Measurements from ENCODE around the gene IQCB1.
"Not testable (repeated sequence)": the region's sequence is repeated elsewhere in the genome, so short reads cannot be mapped to it uniquely, and the experiment has no call there.

IQCB1 gene

GRCh38 chr3:121748680-121749275, 86.1 kb downstream of the IQCB1 start:
- peak; percentile 9 for DNase-seq (ENCODE audit: low spot score)

DNA sequence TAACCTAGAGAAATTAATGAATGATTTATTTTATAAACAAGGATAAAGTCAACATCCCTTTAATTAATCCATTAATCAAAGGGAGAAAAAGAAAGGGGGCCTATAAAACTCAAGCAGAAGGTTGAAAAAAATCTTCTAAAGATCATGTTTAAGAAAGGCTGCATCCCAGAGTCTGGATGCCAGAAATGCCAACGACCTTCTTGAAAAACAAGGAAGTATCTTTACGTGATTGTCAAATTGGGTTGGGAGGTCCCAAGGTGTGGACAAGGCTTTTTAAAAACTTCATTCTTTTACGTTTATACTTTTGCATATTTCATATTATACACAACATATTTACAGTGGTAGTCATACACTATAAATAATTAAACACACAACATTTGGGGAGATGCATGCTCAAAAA, 86.9 kb downstream of the IQCB1 start:
- DNase-seq (ENCODE audit: low spot score) = no peak

DNA sequence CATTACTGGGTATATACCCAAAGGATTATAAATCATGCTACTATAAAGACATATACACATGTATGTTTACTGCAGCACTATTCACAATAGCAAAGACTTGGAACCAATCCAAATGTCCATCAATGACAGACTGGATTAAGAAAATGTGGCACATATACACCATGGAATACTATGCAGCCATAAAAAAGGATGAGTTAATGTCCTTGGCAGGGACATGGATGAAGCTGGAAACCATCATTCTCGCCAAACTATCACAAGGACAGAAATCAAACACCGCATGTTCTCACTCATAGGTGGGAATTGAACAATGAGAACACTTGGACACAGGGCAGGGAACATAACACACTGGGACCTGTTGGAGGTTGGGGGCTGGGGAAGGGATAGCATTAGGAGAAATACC, 91.8 kb downstream of the IQCB1 start:
- DNase-seq (ENCODE audit: low spot score) = not testable (repeated sequence)

- no peak for DNase-seq (ENCODE audit: low spot score)
These were observed 94.0 kb downstream of the IQCB1 start for GRCh38 chr3:121740896-121741295.

DNA sequence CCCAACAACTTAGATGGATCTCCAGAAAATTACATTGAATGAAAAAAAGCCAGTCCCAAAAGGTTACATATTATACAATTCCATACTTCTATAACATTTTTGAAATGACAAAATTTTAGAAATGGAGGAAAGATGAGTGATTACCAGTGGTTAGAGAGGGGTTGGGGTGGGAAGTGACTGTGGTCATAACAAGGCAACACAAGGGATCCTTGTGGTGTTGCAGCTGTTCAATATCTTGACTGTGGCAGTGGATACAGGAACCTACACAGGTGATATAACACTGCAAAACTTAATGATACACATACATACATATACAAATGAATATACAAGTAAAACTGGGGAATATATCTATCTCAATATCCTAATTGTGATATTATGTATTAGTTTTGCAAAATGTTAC, 95.0 kb downstream of the IQCB1 start:
- no peak for DNase-seq (ENCODE audit: low spot score)

DNA sequence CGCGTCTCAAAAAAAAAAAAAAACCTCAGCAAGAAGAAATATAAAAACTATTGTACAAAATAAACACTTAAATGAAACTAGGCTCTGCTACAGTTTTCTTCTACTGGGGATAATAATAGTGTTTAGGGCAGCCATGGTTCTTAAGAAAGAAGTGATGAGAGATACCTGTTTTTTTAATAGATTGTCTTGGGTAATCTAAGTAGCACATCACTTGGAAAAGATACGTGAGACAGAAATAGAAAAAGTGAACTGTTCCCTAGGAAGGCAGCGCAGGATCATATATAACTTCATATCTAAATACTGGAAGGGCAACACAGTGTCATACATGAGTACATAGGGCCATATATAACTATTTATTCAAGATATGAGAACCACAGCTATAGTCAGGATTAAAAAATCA, 97.2 kb downstream of the IQCB1 start:
- no peak for DNase-seq (ENCODE audit: low spot score)

DNA sequence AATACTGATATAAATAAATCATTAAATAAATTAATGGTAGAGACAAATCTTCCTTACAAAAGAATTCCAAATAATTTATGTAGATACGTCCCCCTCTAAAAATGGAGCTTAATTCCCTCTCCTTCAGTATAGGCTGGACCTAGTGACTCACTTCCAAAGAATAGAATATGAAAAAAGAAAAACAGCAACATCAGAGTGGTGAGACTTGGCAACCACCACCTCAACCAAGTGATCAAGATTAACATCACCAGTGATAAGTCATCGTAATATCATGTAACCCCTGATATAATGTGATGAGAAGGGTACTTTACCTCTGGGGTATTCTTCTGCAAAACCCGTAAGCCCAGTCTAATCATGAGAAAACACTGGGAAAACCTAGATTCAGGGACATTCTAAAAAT, 98.7 kb downstream of the IQCB1 start:
- no peak for DNase-seq (ENCODE audit: low spot score)

DNA sequence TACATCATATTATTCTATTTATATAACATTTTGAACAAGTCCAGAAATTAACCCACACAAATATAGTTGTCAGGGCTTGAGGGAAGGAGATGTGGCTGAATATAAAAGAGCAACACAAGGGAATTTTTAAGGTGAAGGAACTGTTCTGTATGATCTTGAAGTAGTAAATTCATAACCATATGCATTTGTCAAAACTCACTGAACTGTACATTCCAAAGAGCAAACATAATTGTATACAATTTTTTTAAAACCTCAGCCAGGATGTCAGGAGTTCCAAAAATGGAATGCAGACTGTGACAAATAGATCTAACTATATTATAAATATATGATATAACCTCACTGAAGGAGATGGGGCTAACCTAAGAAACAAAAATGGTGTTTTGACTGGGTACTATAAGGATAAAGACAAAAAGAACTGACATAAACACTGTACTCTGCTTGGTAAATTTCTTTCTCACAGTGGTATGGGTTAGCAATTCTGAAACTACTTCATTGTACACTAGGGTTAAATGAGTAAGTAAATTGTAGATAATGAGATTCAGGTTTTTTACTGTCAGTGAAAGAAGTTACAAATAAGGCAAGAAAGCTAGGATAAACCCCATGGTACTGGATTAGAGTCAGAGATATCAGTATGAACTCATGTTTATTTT, 99.7 kb downstream of the IQCB1 start:
- no peak for DNase-seq (ENCODE audit: low spot score)

GRCh38 chr3:121730940-121731687, 103.7 kb downstream of the IQCB1 start:
- no peak for DNase-seq (ENCODE audit: low spot score)

DNA sequence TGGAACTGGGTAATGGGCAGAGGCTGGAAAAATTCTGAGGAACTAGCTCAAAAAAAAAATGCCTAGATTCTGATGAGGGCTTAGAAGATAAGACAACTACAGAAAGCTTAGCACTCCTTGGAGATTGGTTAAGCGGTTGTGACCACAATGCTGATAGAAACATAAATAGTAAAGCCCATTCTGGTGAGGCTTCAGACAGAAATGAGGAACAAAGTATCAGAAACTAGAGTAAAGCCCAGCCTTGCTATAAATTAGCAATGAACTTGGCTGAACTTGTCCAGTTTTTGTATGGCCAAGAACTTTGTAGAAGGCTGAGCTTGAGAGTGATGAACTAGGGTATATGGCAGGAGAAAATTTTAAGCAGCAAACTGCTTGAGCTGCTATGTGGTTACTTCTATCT, 110.7 kb downstream of the IQCB1 start:
- DNase-seq (ENCODE audit: low spot score) = no peak

GRCh38 chr3:121723485-121723884, 111.4 kb downstream of the IQCB1 start:
- DNase-seq (ENCODE audit: low spot score) = no peak

DNA sequence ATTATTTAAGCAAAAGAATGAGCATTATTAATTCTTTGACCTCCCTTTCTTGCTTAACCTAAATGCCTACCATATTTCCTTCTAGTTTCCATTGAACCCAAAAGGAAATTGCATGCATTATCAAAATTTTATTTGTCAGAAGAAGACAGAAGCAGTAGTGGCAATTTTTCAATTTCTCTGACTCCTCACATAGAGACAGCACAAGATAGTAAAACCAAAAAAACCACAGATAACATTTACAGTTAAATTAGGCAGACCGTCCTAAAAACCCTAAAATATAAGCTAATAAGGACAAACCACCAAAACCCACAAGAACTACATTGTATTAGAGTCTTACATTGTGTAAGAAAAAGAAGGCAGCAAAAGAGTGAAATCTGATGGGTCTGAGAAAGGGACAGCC, 112.4 kb downstream of the IQCB1 start:
- no peak for DNase-seq (ENCODE audit: low spot score)

- no peak for DNase-seq (ENCODE audit: low spot score)
These were observed 114.7 kb downstream of the IQCB1 start for GRCh38 chr3:121720163-121720562.

All from CD4-positive, alpha-beta T cell treated with Interleukin-6 at 100 ng/mL for 8 hours (primary cell).